HG03175 (cell line): Measurements from ENCODE around the gene NTSR1.
A peak's percentile ranks its signal among the peaks of the same experiment; 100 is the strongest.

Experiments used
- ATAC-seq: cut with Tn5 transposase; IDR thresholded peaks from one replicate; pipeline ENCODE4 v1.9.1; 2021; ENCODE audit warnings: mild to moderate bottlenecking, moderate library complexity; ENCODE audit not compliant: unreplicated experiment

NTSR1 gene

DNA sequence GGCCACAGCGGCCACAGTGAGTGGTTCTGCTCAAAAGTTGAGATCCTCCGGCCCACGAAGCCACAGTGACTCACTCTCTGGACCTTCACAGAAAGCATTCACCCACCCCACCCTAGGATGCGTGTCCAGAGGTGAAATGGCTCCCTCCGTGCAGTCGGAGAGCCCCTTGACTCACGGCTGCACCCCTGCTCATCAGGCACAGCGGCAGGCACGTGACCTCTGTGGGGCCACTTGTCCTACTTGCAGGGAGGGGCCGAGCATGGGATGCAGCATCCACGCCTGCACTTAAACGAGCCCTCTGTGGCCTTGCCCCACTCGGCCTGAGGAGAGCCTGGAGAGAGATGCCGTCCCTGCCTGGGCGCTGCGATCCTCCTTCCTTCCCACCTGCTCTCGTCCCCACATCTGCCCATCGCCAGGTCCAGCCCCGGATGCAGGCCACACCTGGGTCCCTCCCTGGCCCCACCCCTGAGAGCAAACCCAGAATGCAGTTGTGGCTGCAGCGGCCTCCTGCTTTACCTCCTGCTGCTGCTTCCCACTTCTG is 28.7 kb downstream of the NTSR1 start:
- ATAC-seq, result no peak

DNA sequence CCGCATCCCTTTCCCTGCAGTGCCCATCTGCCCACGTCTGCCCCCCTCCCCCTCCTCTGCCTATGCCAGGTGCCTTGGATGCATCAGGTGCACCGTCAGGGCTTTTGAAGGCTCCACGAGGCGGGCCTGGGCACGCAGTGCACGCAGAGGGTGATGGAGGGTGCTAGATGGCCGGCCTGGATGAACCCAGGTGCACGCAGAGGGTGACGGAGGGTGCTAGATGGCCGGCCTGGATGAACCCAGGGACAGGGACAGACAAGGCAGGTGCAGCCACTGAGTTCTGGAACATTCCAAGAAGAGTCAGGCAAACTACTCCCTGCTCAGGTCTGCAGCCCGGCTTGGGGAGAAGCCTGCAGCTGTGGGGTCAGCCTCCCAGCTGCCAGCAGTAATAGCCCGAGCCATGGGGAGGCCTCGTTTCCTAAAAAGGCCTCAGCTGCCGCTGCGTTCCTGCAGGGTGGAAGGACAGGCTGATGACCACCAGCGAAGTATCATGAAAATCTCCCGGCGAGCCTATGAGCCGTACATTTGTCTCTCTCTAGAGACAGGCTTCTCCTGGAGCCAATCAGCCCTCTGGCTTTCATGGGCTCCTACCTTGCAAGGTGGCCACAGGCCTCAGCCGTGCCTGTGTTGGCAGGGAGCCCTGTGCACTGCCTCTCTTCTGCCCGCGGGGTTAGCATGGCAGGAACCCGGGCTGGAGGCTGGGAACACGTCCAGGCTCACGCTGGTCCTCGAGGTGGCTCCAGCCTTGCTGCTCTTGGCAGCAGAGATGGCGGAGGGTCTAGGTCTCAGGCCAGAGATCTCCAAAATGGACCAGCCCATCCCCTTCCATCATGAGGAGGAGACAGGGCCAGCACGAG is 29.6 kb downstream of the NTSR1 start:
- ATAC-seq, result no peak

DNA sequence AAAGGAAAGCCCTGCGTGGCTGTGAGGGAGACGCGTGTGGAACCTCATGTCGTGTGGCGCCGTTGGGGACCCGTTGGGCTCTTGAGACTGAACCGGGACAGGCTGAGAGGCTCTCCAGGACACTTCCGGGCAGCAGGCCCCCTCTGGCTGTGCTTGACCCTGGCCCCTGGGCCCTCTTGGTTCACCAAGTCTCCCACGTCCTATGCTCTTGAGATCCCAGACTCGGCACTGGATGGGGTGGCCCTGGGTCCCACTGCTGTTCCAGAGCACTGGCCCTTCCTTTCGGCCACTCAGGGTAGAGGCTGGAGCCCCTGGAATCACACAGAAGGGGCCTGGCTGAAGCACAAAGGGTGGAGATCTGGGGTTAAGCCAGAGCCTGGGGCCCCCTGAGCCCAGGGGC is 30.4 kb downstream of the NTSR1 start:
- ATAC-seq, result no peak

DNA sequence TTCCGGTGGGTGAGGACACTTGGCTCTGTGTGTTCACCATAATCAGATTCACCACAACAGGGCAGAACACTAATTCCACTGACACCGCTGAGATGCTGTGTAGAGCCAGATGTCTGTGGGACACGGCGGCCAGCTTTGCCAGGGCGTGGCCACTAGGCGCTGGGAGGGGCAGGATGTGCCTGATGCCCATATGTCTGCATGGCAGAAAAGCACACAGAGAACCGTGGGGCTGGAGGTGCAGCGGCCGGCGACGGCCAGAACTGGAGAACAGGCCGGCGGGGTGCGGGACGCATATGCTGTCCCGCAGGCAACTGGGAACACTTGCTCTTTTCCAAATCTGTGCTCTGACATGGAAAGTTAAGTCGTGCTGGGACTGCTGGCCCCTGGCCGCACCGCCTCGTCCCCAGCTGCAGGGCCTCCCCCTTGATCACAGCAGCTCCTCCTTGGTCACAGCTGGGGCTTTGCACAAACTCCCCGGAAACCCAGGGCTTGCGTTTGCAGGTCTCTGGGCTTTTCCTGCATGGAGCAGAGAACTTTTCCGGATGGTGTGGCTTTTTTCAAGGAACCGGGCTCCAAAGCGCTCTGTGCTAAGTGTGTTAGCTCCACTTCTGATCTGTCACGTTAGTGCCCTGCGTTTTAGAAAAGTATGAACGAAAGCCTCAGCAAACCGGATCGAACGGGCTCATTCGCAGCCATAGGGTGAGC is 31.1 kb downstream of the NTSR1 start:
- ATAC-seq, result peak; percentile 9

DNA sequence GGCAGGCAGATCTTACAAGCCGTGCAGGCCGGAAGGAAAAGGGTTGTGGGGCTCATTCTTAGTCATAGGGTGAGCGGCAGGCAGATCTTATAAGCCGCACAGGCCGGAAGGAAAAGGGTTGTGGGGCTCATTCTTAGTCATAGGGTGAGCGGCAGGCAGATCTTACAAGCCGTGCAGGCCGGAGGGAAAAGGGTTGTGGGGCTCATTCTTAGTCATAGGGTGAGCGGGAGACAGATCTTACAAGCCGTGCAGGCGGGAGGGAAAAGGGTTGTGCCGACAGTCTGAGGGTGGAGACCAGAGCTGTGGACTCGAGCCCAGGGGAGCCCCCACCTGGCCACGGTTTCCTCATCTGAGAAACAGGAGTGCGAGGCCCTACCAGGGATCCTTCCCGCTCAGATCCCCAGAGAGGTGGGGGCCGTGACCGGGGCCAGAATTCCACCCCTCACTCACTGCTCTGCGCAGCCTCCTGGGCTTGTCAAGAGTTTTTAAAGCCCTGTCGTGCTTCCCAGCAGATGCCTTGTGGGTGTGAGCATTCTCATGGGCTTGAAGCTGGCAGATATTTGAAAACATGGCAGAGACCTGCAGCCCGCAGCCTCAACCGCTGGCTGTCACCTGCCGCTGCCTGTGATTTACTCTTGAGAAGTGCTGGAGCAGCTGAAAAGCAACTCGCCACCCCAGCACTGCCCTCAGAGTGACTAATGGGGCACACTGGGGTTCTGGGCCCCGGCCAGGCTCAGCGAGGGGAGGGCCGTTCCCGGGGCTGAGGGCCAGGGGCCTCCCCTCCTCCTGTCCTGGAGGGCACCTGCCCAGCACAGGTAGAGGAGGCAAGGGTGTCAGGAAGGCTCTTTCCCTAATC is 31.9 kb downstream of the NTSR1 start:
- ATAC-seq, result peak; percentile 76

- no peak for ATAC-seq
Observed at GRCh38 chr20:62741191-62741691, 32.6 kb downstream of the NTSR1 start.

- ATAC-seq, result no peak
Observed at GRCh38 chr20:62741701-62742491, 33.3 kb downstream of the NTSR1 start.

GRCh38 chr20:62742550-62742949 is 33.9 kb downstream of the NTSR1 start:
- no peak for ATAC-seq

GRCh38 chr20:62742979-62743776 is 34.5 kb downstream of the NTSR1 start:
- ATAC-seq, result no peak

DNA sequence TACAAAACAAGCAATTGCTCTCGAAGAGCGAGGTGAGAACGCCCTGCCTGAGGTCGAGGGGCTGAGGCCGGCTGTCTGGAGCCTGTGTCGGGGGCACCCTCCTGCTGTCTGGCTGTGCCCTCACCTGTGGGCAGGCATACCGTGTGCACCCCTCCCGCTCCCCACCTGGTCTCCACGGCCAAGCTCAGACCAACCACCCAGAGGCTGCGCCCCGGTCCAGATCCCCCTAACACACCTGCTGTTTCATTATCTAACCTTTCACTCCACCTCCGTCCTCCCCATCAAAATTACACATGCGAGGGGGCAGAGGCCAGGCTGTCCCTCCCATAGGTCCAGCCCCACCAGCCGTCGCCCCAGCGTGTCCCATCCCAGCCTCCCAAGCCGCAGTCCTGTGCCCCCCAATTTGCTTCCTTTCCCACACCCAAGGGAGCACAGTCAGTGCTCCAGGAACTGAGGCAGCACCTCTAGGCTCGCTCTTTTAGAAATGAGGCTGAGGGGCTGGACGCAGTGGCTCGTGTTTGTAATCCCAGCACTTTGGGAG is 35.2 kb downstream of the NTSR1 start:
- ATAC-seq, result no peak

GRCh38 chr20:62744741-62745191 is 36.1 kb downstream of the NTSR1 start:
- no peak for ATAC-seq

DNA sequence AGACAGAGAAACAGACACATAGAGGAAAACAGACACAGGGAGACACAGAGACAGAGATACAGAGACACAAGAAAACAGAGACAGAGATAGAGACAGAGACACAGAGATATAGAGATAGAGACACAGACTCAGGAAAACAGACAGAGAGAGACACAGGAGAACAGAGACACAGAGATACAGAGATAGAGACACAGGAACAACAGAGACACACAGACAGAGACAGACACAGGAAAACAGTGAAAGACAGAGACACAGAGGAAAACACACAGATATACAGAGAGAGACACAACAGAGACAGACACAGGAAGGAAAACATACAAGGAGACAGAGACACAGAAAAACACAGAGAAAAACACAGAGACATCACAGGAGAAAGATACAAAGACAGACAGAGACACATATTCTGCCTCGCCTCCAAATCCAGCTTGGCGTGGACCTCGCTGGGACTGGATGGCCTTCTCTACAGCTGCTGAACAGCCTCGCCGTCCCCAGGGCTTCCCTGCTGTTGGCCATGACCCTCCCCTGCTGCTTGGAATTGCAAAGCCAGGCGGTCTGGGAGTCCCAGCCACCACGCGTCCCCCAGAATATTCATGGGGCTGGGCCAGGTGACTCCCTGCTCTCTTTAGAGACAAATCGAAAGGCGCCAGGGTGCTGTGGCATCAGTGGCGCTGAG is 36.8 kb downstream of the NTSR1 start:
- no peak for ATAC-seq

- ATAC-seq, result no peak
Observed at GRCh38 chr20:62745952-62746288, 37.3 kb downstream of the NTSR1 start.

DNA sequence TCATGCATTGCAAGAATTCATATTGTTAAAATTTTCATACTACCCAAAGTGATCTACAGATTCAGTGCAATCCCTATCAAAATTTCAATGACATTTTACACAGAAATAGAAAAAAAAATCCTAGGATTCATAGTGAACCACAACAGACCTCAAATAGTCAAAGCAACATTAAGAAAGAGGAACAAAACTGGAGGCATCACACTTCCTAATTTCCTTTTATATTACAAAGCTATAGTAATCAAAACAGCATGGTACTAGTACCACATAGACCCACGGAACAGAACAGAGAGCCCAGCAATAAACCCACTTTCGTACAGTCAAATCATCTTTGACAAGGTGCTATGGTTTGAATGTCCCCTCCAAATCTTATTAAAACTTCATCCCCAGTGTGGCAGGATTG is 39.7 kb downstream of the NTSR1 start:
- ATAC-seq, result no peak

GRCh38 chr20:62749851-62750445 is 41.3 kb downstream of the NTSR1 start:
- ATAC-seq, result no peak

DNA sequence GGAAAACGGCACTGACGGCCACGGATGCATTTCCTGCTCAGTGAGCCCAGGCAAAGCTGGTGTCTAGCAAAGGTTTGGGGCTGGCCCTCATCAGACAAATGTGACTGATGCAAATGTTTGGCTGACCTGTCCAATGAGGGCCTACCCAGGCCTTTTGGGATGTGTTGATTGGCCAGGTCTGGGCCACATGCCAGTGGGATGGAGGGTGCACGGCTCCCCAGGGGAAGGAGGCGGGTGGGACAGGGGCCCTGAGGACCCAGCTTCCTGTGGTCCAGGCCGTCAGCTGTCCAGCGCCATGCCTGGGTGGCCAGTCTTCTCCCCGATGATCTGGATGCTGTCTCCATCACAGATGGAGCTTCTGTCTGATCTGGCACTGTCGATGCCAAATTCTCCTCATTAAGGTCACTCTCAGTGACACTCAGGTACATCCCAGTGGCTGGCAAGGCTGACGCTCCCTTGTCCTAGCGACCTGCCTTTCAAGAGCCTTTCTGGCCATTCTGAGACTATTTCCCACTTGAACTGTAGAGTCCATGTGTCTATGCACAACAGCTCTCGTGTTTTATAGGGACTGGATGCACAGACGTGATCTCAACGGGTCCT is 43.0 kb downstream of the NTSR1 start:
- no peak for ATAC-seq

GRCh38 chr20:62752181-62752670 is 43.6 kb downstream of the NTSR1 start:
- ATAC-seq, result no peak
